ENCODE results near the gene MYCBP2. TPM values are rescaled to one million over a fixed set of nuclear protein-coding genes. Genes with fewer than 3 reads are reported as not detected.

MYCBP2 gene
- total and polyA plus RNA-seq, 4 donors = 12.1 to 86.4 (median 30.0) TPM

DNA sequence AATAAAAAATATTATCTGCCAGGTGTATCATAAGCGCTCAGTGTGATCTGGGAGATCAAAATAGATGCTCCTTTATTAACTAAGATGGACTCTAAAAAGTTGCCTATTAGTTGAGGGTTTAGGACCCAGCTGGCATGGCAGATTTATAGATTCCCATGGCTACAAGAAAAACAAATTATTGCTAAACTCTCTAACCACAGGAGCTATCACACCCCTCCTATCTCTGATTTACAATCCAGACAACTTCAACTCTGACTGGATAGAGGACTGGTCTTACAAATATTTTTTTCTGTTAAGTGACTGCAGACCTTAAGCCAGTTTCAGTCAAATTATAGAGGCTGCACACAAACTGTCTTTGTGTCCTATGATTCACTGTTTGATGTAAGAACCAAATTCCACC, 45.4 kb upstream of the MYCBP2 start:
- Histone ChIP-seq H3K4me1 (ENCODE audit: control insufficient read depth in 4 of 4, insufficient read depth in 4 of 4, low read length in 3 of 4) (no peaks in the 10 kb centered on the region), H3K27ac (ENCODE audit: low read depth in 1 of 2, low read length in 2 of 2) (no peak overlapping the region), H3K9ac (ENCODE audit: low read depth in 1 of 2, low read length in 2 of 2) (no peak overlapping the region), H3K4me3 (ENCODE audit: low read depth in 1 of 3, low read length in 3 of 3) (no peak overlapping the region), H3K36me3 (ENCODE audit: control insufficient read depth in 4 of 4, insufficient read depth in 3 of 4, low read depth in 1 of 4, low read length in 3 of 4) (no peaks in the 10 kb centered on the region), H3K9me3 (ENCODE audit: control insufficient read depth in 4 of 4, low read length in 3 of 4) (no peaks in the 10 kb centered on the region), H3K27me3 (ENCODE audit: control insufficient read depth in 4 of 4, insufficient read depth in 4 of 4, low read length in 3 of 4) (no peaks in the 10 kb centered on the region)
- 93% methylated on average over 1 of the region's 1 CpG for WGBS
- TF ChIP-seq YY1 (IDR thresholded peaks at IDR 0.05) = no peak
- no peak for TF ChIP-seq RXRA (IDR thresholded peaks at IDR 0.05)
- TF ChIP-seq RAD21 (IDR thresholded peaks at IDR 0.05) = no peak
- TF ChIP-seq, protein P1, sequence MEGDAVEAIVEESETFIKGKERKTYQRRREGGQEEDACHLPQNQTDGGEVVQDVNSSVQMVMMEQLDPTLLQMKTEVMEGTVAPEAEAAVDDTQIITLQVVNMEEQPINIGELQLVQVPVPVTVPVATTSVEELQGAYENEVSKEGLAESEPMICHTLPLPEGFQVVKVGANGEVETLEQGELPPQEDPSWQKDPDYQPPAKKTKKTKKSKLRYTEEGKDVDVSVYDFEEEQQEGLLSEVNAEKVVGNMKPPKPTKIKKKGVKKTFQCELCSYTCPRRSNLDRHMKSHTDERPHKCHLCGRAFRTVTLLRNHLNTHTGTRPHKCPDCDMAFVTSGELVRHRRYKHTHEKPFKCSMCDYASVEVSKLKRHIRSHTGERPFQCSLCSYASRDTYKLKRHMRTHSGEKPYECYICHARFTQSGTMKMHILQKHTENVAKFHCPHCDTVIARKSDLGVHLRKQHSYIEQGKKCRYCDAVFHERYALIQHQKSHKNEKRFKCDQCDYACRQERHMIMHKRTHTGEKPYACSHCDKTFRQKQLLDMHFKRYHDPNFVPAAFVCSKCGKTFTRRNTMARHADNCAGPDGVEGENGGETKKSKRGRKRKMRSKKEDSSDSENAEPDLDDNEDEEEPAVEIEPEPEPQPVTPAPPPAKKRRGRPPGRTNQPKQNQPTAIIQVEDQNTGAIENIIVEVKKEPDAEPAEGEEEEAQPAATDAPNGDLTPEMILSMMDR (IDR thresholded peaks at IDR 0.05; ENCODE audit: low read depth, low read length, missing input control) = no peak
- TF ChIP-seq, protein P2, sequence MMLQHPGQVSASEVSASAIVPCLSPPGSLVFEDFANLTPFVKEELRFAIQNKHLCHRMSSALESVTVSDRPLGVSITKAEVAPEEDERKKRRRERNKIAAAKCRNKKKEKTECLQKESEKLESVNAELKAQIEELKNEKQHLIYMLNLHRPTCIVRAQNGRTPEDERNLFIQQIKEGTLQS (IDR thresholded peaks at IDR 0.05) = no peak
- no peak for TF ChIP-seq NR2F2 (IDR thresholded peaks at IDR 0.05)
- TF ChIP-seq JUND (IDR thresholded peaks at IDR 0.05) = no peak
- TF ChIP-seq, protein P3, sequence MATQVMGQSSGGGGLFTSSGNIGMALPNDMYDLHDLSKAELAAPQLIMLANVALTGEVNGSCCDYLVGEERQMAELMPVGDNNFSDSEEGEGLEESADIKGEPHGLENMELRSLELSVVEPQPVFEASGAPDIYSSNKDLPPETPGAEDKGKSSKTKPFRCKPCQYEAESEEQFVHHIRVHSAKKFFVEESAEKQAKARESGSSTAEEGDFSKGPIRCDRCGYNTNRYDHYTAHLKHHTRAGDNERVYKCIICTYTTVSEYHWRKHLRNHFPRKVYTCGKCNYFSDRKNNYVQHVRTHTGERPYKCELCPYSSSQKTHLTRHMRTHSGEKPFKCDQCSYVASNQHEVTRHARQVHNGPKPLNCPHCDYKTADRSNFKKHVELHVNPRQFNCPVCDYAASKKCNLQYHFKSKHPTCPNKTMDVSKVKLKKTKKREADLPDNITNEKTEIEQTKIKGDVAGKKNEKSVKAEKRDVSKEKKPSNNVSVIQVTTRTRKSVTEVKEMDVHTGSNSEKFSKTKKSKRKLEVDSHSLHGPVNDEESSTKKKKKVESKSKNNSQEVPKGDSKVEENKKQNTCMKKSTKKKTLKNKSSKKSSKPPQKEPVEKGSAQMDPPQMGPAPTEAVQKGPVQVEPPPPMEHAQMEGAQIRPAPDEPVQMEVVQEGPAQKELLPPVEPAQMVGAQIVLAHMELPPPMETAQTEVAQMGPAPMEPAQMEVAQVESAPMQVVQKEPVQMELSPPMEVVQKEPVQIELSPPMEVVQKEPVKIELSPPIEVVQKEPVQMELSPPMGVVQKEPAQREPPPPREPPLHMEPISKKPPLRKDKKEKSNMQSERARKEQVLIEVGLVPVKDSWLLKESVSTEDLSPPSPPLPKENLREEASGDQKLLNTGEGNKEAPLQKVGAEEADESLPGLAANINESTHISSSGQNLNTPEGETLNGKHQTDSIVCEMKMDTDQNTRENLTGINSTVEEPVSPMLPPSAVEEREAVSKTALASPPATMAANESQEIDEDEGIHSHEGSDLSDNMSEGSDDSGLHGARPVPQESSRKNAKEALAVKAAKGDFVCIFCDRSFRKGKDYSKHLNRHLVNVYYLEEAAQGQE (IDR thresholded peaks at IDR 0.05) = no peak
- TF ChIP-seq HNF4G (IDR thresholded peaks at IDR 0.05) = no peak
- no peak for TF ChIP-seq TAF1 (conservative IDR thresholded peaks at IDR 0.05)
- TF ChIP-seq HNF4A (conservative IDR thresholded peaks at IDR 0.05) = no peak
- TF ChIP-seq, protein P4, sequence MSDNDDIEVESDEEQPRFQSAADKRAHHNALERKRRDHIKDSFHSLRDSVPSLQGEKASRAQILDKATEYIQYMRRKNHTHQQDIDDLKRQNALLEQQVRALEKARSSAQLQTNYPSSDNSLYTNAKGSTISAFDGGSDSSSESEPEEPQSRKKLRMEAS (IDR thresholded peaks at IDR 0.05) = no peak
- no peak for DNase-seq (ENCODE audit: low spot score)

DNA sequence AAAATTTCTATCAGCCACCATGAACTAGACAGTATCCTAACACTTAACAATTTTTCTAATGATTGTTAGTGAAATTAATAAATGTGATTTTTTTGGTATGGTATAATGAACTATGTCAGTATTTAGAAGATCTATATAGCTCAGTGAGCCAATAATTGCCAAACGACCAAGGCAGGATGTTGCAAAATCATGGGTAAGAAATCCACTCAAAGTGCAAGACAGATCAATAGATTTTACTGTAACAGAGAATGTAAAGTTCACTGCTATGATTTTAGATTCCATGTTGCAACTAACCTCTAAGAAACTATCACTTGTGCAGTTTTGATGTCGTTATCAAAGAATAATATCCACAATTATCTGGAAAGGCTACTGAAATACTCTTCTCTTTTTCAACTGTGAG, 44.0 kb upstream of the MYCBP2 start:
- H3K36me3 ChIP-seq (ENCODE audit: control insufficient read depth in 4 of 4, insufficient read depth in 3 of 4, low read depth in 1 of 4, low read length in 3 of 4) = no peaks in the 10 kb centered on the region
- H3K4me1 ChIP-seq (ENCODE audit: control insufficient read depth in 4 of 4, insufficient read depth in 4 of 4, low read length in 3 of 4) = no peaks in the 10 kb centered on the region
- H3K27me3 ChIP-seq (ENCODE audit: control insufficient read depth in 4 of 4, insufficient read depth in 4 of 4, low read length in 3 of 4) = no peaks in the 10 kb centered on the region
- no peaks in the 10 kb centered on the region for H3K9me3 ChIP-seq (ENCODE audit: control insufficient read depth in 4 of 4, low read length in 3 of 4)
- H3K27ac ChIP-seq (ENCODE audit: low read depth in 1 of 2, low read length in 2 of 2) = no peak overlapping the region
- no peak overlapping the region for H3K4me3 ChIP-seq (ENCODE audit: low read depth in 1 of 3, low read length in 3 of 3)
- 44% methylated on average over 2 of the region's 2 CpGs for WGBS
- DNase-seq (ENCODE audit: low spot score) = no peak
- TF ChIP-seq RXRA (IDR thresholded peaks at IDR 0.05) (peak in 1 of 2 donors; percentile 7), FOXA2 (IDR thresholded peaks at IDR 0.05) (no peak), HNF4A (conservative IDR thresholded peaks at IDR 0.05) (peak; percentile 6 to 47)
- H3K9ac ChIP-seq (ENCODE audit: low read depth in 1 of 2, low read length in 2 of 2) = no peak overlapping the region

DNA sequence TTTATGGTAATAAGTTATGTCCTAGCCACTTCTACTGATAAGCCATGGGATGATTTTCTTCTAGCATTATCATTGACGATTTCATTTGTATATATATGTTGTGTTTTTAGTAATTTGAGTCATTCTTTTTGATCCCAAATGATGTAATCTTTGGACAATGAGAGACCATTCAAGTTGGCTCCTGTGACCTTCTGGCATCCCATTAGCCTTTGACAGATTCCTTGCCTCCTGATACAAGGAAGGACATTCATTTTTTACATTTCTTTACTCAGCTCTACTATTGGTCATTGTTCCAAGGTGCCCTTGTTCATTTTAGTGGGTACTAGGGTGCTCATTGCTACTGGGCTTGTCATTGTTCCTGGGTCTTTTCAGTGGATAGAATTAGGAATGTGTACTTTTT, 35.3 kb upstream of the MYCBP2 start:
- Histone ChIP-seq H3K27me3 (ENCODE audit: control insufficient read depth in 4 of 4, insufficient read depth in 4 of 4, low read length in 3 of 4) (no peaks in the 10 kb centered on the region), H3K27ac (ENCODE audit: low read depth in 1 of 2, low read length in 2 of 2) (no peak overlapping the region), H3K4me3 (ENCODE audit: low read depth in 1 of 3, low read length in 3 of 3) (no peak overlapping the region), H3K9me3 (ENCODE audit: control insufficient read depth in 4 of 4, low read length in 3 of 4) (no peaks in the 10 kb centered on the region), H3K4me1 (ENCODE audit: control insufficient read depth in 4 of 4, insufficient read depth in 4 of 4, low read length in 3 of 4) (no peaks in the 10 kb centered on the region), H3K9ac (ENCODE audit: low read depth in 1 of 2, low read length in 2 of 2) (no peak overlapping the region), H3K36me3 (ENCODE audit: control insufficient read depth in 4 of 4, insufficient read depth in 3 of 4, low read depth in 1 of 4, low read length in 3 of 4) (no peaks in the 10 kb centered on the region)
- DNase-seq (ENCODE audit: low spot score) = no peak
- TF ChIP-seq FOXA1 (IDR thresholded peaks at IDR 0.05) = no peak
- 58% methylated on average over 1 of the region's 1 CpG for WGBS

Data from liver (tissue), 9 donors.